Measurements from ENCODE around the gene RFNG. TPM values are rescaled to one million over a fixed set of nuclear protein-coding genes. Genes with fewer than 3 reads are reported as not detected.

The RFNG gene
- total RNA-seq, 2 experiments from 2014 or later, result 19.4 to 20.8 TPM

DNA sequence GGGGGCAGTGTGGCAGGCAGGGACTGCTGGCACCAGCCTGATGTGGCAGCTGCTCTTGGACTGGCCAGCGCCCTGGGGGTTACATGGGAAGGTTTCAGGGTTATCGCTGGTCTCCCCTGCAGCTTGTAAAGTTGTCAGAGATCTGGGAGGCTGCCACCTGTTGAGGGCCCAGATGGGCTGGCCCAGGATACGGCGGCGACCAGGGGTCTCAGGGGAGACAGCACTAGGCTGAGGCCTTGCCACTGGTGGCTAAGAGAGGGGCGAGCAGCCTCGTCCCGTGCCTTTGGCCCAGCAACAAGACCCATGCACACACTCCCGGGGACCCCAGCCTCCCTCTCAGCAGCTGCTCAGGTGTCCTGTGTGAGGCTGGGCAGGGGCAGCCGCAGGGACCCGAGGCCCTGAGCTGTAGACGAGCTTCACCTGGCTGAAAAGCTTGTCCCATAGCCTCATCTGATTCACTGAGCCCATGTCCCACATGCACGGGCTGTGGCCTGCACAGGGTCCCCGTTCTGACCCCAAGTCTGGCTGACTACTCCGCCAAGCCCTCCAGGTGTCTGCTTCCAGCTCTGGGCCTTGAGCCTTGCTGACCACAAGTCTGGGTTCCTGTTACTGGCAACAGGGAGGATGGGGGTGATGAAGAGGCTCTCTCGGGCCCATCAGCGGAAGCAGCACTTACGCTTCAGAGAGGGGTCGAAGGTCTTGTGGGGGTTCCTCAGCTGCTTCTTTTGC is 7.8 kb upstream of the RFNG start:
- ChIA-PET CTCF (interaction anchor here (1.0 to 1.9 kb wide), 2 partner anchors 22 to 100 kb away, joined by 4 read pairs; partner anchors contain the start of gene DCXR), POLR2A (no interaction called here)
- DNase-seq, result no peak
- ATAC-seq, result no peak
- Mint-ChIP-seq H3K36me3 (ENCODE audit: low read depth) (peaks cover 11% of the 10 kb centered on the region), H3K27me3 (ENCODE audit: low read depth) (no peaks in the 10 kb centered on the region), H3K9me3 (ENCODE audit: insufficient read depth) (no peaks in the 10 kb centered on the region), H3K4me3 (no peak overlapping the region), H3K4me1 (ENCODE audit: low read depth) (peaks cover 13% of the 10 kb centered on the region), H3K27ac (no peak overlapping the region)

GRCh38 chr17:82058855-82059249 is 7.2 kb upstream of the RFNG start:
- Mint-ChIP-seq H3K4me1 (ENCODE audit: low read depth) (peaks cover 7% of the 10 kb centered on the region), H3K9me3 (ENCODE audit: insufficient read depth) (no peaks in the 10 kb centered on the region), H3K4me3 (no peak overlapping the region), H3K36me3 (ENCODE audit: low read depth) (peaks cover 11% of the 10 kb centered on the region), H3K27me3 (ENCODE audit: low read depth) (no peaks in the 10 kb centered on the region), H3K27ac (no peak overlapping the region)
- CTCF ChIA-PET, result interaction anchor here (1.0 to 1.9 kb wide), 2 partner anchors 21 to 99 kb away, joined by 4 read pairs; partner anchors contain the start of gene DCXR
- DNase-seq, result no peak
- no peak for ATAC-seq
- POLR2A ChIA-PET, result no interaction called here

DNA sequence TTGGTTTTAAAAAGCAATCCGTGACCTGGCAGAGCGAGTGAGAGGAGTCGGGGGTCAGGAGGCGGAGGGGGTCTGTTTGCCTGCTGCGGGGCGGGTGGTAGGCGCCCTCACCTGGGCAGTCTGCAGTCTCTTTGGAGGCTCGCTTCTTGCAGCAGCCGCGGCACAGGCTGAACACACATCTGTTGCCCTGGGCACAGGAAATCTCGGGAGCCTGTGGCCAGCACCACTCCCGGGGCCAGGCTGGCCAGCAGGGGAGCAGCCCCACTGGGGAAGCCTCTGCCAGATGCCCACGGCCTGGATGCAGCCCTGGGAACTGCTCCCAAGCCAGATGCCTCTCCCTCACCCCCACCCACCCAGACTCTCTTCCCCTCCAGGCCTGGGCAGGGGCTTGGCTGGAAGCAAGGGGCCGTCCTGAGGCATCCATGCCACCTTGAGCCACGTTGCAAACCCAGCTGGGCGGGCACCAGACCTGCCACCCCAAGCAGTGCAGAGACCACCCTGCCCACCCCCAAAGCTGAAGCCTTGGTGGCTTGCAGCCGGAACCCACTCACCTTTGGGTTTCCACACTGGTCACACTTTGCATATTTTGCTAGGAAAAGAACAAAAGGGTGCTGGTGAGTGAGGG is 6.7 kb upstream of the RFNG start:
- Mint-ChIP-seq H3K9me3 (ENCODE audit: insufficient read depth) (no peaks in the 10 kb centered on the region), H3K4me3 (no peak overlapping the region), H3K27me3 (ENCODE audit: low read depth) (no peaks in the 10 kb centered on the region), H3K27ac (no peak overlapping the region), H3K4me1 (ENCODE audit: low read depth) (peaks cover 8% of the 10 kb centered on the region), H3K36me3 (ENCODE audit: low read depth) (peaks cover 11% of the 10 kb centered on the region)
- ChIA-PET POLR2A (no interaction called here), CTCF (no interaction called here)
- ATAC-seq (no peak), DNase-seq (no peak)

GRCh38 chr17:82056729-82057621 is 5.4 kb upstream of the RFNG start:
- no peak overlapping the region for H3K4me3 Mint-ChIP-seq
- peaks cover 11% of the 10 kb centered on the region for H3K36me3 Mint-ChIP-seq (ENCODE audit: low read depth)
- H3K27ac Mint-ChIP-seq, result no peak overlapping the region
- CTCF ChIA-PET, result interaction anchor here (0.7 kb wide), 1 partner anchor 19 kb away, joined by 3 read pairs; the partner anchor contains the start of gene DCXR
- H3K27me3 Mint-ChIP-seq (ENCODE audit: low read depth), result no peaks in the 10 kb centered on the region
- no peak for ATAC-seq
- no peaks in the 10 kb centered on the region for H3K9me3 Mint-ChIP-seq (ENCODE audit: insufficient read depth)
- DNase-seq, result no peak
- POLR2A ChIA-PET, result no interaction called here
- H3K4me1 Mint-ChIP-seq (ENCODE audit: low read depth), result peaks cover 15% of the 10 kb centered on the region

DNA sequence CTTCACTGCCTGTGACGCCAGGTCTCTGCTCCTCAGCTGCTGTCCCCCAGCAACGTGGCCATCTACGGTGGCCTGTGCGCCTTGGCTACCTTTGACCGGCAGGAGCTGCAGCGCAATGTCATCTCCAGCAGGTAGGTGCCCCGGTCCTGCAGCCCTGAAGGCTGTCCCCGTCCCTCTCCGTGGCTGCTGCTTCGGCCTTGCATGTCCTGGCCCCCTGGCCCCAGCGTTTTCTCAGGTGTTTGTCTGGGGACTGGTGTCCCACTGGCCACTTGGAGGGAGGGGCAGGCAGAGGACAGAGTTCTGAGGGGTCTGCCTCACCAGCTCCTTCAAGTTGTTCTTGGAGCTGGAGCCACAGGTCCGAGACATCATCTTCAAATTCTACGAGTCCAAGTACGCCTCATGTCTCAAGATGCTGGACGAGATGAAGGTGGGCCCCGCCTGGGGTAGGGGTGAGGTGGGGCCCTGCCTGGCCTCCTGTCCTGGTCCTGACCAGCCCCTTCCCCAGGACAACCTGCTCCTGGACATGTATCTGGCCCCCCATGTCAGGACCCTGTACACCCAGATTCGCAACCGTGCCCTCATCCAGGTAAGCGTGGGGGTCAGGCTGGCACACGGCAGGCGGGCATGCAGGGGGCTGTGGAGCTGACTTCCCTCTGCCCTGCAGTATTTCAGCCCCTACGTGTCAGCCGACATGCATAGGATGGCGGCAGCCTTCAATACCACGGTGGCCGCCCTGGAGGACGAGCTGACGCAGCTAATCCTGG is 4.5 kb upstream of the RFNG start:
- DNase-seq (no peak), ATAC-seq (no peak)
- peaks cover 11% of the 10 kb centered on the region for H3K36me3 Mint-ChIP-seq (ENCODE audit: low read depth)
- ChIA-PET POLR2A (no interaction called here), CTCF (interaction anchor here (0.7 kb wide), 1 partner anchor 19 kb away, joined by 3 read pairs; the partner anchor contains the start of gene DCXR)
- peaks cover 15% of the 10 kb centered on the region for H3K4me1 Mint-ChIP-seq (ENCODE audit: low read depth)
- no peak overlapping the region for H3K27ac Mint-ChIP-seq
- no peaks in the 10 kb centered on the region for H3K9me3 Mint-ChIP-seq (ENCODE audit: insufficient read depth)
- H3K4me3 Mint-ChIP-seq, result no peak overlapping the region
- no peaks in the 10 kb centered on the region for H3K27me3 Mint-ChIP-seq (ENCODE audit: low read depth)

GRCh38 chr17:82055023-82055964 is 3.7 kb upstream of the RFNG start:
- Mint-ChIP-seq H3K4me3 (no peak overlapping the region), H3K27ac (no peak overlapping the region), H3K4me1 (ENCODE audit: low read depth) (peaks cover 21% of the 10 kb centered on the region), H3K36me3 (ENCODE audit: low read depth) (peaks cover 11% of the 10 kb centered on the region), H3K27me3 (ENCODE audit: low read depth) (no peaks in the 10 kb centered on the region), H3K9me3 (ENCODE audit: insufficient read depth) (no peaks in the 10 kb centered on the region)
- DNase-seq (no peak), ATAC-seq (no peak)
- POLR2A ChIA-PET, result no interaction called here
- CTCF ChIA-PET, result interaction anchor here (1.5 kb wide), 1 partner anchor 151 kb away, joined by 4 read pairs; no protein-coding TSS in a partner anchor

- no peaks in the 10 kb centered on the region for H3K9me3 Mint-ChIP-seq (ENCODE audit: insufficient read depth)
- ATAC-seq (no peak), DNase-seq (no peak)
- POLR2A ChIA-PET, result no interaction called here
- CTCF ChIA-PET, result interaction anchor here (1.5 kb wide), 1 partner anchor 152 kb away, joined by 4 read pairs; no protein-coding TSS in a partner anchor
- H3K4me1 Mint-ChIP-seq (ENCODE audit: low read depth), result peaks cover 24% of the 10 kb centered on the region
- H3K36me3 Mint-ChIP-seq (ENCODE audit: low read depth), result peaks cover 9% of the 10 kb centered on the region
- H3K27ac Mint-ChIP-seq, result no peak overlapping the region
- no peaks in the 10 kb centered on the region for H3K27me3 Mint-ChIP-seq (ENCODE audit: low read depth)
- no peak overlapping the region for H3K4me3 Mint-ChIP-seq
These were observed 2.9 kb upstream of the RFNG start for GRCh38 chr17:82054351-82055022.

- CTCF ChIA-PET, result interaction anchor here (1.5 kb wide), 1 partner anchor 153 kb away, joined by 4 read pairs; no protein-coding TSS in a partner anchor
- H3K27ac Mint-ChIP-seq, result peak overlapping the region; percentile 46
- H3K4me1 Mint-ChIP-seq (ENCODE audit: low read depth), result peaks cover 24% of the 10 kb centered on the region
- no peak for ATAC-seq
- peak overlapping the region; percentile 85 for H3K4me3 Mint-ChIP-seq
- no peaks in the 10 kb centered on the region for H3K27me3 Mint-ChIP-seq (ENCODE audit: low read depth)
- no peaks in the 10 kb centered on the region for H3K9me3 Mint-ChIP-seq (ENCODE audit: insufficient read depth)
- POLR2A ChIA-PET, result interaction anchor here (0.6 kb wide), 1 partner anchor 52 kb away, joined by 3 read pairs; no protein-coding TSS in a partner anchor
- H3K36me3 Mint-ChIP-seq (ENCODE audit: low read depth), result peaks cover 9% of the 10 kb centered on the region
- DNase-seq, result no peak
These were observed 2.1 kb upstream of the RFNG start for GRCh38 chr17:82053556-82054263.

DNA sequence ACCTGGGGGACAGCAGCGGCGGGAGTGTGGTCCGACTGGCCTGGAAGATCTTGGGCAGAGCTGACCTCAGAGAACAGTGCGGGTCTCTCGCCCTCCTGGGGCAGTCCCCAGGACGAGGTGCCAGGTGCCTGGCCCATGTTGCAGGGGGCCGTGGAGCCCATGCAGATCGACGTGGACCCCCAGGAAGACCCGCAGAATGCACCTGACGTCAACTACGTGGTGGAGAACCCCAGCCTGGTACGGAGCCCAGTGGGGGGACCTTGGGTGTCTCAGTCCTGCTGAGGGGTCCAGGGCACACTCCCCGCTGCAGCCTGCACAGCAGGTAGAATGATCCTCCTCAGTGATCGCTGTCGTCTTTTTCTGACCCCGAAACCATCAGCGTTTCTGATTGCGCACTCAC is 1.5 kb upstream of the RFNG start:
- H3K27me3 Mint-ChIP-seq (ENCODE audit: low read depth), result no peaks in the 10 kb centered on the region
- ATAC-seq (no peak), DNase-seq (no peak)
- peak overlapping the region; percentile 85 for H3K4me3 Mint-ChIP-seq
- POLR2A ChIA-PET, result interaction anchor here (0.6 kb wide), 1 partner anchor 53 kb away, joined by 3 read pairs; no protein-coding TSS in a partner anchor
- peaks cover 7% of the 10 kb centered on the region for H3K36me3 Mint-ChIP-seq (ENCODE audit: low read depth)
- H3K27ac Mint-ChIP-seq, result peak overlapping the region; percentile 46
- CTCF ChIA-PET, result no interaction called here
- H3K9me3 Mint-ChIP-seq (ENCODE audit: insufficient read depth), result no peaks in the 10 kb centered on the region
- H3K4me1 Mint-ChIP-seq (ENCODE audit: low read depth), result peaks cover 24% of the 10 kb centered on the region
